Activated B cell treated with CpG ODN at 0.5 μM for 24 hours (primary cell): Measurements from ENCODE around the gene ZBTB17. TPM values are rescaled to one million over a fixed set of nuclear protein-coding genes. Genes with fewer than 3 reads are reported as not detected.
"Not testable (repeated sequence)": the region's sequence is repeated elsewhere in the genome, so short reads cannot be mapped to it uniquely, and the experiment has no call there.

Experiments used
- ATAC-seq: fragments of 200-7000 bp; cut with Tn5 transposase; one replicate; pipeline ENCODE4 v1.10.0; 2021; ENCODE audit warnings: low read depth, mild to moderate bottlenecking, moderate library complexity
- CTCF ChIA-PET: fragments of 350-600 bp; sonication (Branson Sonifier 250); formaldehyde crosslinking; loops from one replicate; lab custom pipeline; 2021; ENCODE audit warnings: antibody characterized with exemption; lab: Charles Lee
- POLR2A ChIA-PET: fragments of 350-600 bp; sonication (Branson Sonifier 250); formaldehyde crosslinking; loops from one replicate; lab custom pipeline; 2021; ENCODE audit warnings: antibody characterized with exemption; lab: Charles Lee
- DNase-seq: peaks from one replicate; pipeline ENCODE4 v3.0.0; 2022
- H3K27ac Mint-ChIP-seq: one replicate; pipeline ENCODE4 v1.8.0; 2020; ENCODE audit warnings: mixed read lengths
- H3K27me3 Mint-ChIP-seq: one replicate; pipeline ENCODE4 v1.8.0; 2021; ENCODE audit warnings: mixed read lengths
- H3K36me3 Mint-ChIP-seq: one replicate; pipeline ENCODE4 v1.8.0; 2021; ENCODE audit warnings: low read depth, mixed read lengths
- H3K4me1 Mint-ChIP-seq: one replicate; pipeline ENCODE4 v1.8.0; 2021; ENCODE audit warnings: mixed read lengths
- H3K4me3 Mint-ChIP-seq: one replicate; pipeline ENCODE4 v1.8.0; 2020; ENCODE audit warnings: mild to moderate bottlenecking, mixed read lengths
- H3K9me3 Mint-ChIP-seq: one replicate; pipeline ENCODE4 v1.8.0; 2020; ENCODE audit warnings: mixed read lengths
- intact Hi-C: fragments of 100-400 bp; cut with micrococcal nuclease; formaldehyde crosslinking; loops from one replicate; pipeline ENCODE4 v1.15.1; 2024
- total RNA-seq: library from RNA; stranded (reverse); gene quantifications from 2 replicates; pipeline ENCODE4 v1.2.3, GENCODE V29; 2022
- TF ChIP-seq, protein P1 (sequence below): fragments of 200-600 bp; IDR thresholded peaks from one replicate; pipeline ENCODE4 v1.8.0; 2022; ENCODE audit warnings: antibody characterized with exemption, mild to moderate bottlenecking

The ZBTB17 gene
- total RNA-seq, 1 donor from 2014 or later, result 121 TPM

DNA sequence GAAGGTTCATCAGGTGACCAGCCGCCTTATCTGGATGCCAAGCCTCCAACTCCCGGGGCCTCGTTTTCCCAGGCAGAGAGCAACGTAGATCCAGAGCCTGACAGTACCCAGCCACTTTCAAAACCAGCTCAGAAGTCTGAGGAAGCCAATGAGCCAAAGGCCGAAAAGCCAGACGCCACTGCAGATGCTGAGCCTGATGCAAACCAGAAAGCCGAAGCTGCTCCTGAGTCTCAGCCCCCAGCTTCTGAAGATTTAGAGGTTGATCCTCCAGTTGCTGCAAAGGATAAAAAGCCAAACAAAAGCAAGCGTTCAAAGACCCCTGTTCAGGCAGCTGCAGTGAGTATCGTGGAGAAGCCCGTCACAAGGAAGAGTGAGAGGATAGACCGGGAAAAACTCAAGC lies 44.5 kb downstream of the ZBTB17 start:
- Mint-ChIP-seq H3K27me3 (no peaks in the 10 kb centered on the region), H3K27ac (no peak overlapping the region), H3K4me1 (no peaks in the 10 kb centered on the region), H3K36me3 (peaks cover 96% of the 10 kb centered on the region), H3K9me3 (no peaks in the 10 kb centered on the region), H3K4me3 (no peak overlapping the region)
- intact Hi-C loops, result no loop called here
- no peak for ATAC-seq
- ChIA-PET POLR2A (no interaction called here), CTCF (interaction anchor here (0.6 kb wide), 1 partner anchor 79 kb away, joined by 3 read pairs; no protein-coding TSS in a partner anchor)
- TF ChIP-seq, protein P1, sequence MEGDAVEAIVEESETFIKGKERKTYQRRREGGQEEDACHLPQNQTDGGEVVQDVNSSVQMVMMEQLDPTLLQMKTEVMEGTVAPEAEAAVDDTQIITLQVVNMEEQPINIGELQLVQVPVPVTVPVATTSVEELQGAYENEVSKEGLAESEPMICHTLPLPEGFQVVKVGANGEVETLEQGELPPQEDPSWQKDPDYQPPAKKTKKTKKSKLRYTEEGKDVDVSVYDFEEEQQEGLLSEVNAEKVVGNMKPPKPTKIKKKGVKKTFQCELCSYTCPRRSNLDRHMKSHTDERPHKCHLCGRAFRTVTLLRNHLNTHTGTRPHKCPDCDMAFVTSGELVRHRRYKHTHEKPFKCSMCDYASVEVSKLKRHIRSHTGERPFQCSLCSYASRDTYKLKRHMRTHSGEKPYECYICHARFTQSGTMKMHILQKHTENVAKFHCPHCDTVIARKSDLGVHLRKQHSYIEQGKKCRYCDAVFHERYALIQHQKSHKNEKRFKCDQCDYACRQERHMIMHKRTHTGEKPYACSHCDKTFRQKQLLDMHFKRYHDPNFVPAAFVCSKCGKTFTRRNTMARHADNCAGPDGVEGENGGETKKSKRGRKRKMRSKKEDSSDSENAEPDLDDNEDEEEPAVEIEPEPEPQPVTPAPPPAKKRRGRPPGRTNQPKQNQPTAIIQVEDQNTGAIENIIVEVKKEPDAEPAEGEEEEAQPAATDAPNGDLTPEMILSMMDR, result no peak
- DNase-seq, result no peak

GRCh38 chr1:15928971-15929965 lies 46.6 kb downstream of the ZBTB17 start:
- ATAC-seq, result no peak
- H3K27ac Mint-ChIP-seq, result no peak overlapping the region
- CTCF ChIA-PET, result interaction anchor here (1.4 kb wide), 1 partner anchor 114 kb away, joined by 3 read pairs; no protein-coding TSS in a partner anchor

GRCh38 chr1:15926448-15926847 lies 49.5 kb downstream of the ZBTB17 start:
- DNase-seq, ATAC-seq, intact Hi-C loops, H3K4me1 Mint-ChIP-seq, H3K27me3 Mint-ChIP-seq, H3K4me3 Mint-ChIP-seq, H3K27ac Mint-ChIP-seq, H3K9me3 Mint-ChIP-seq: not testable (repeated sequence)
- ChIA-PET CTCF (interaction anchor here (1.0 to 1.5 kb wide), 2 partner anchors 111 to 123 kb away, joined by 3 to 4 read pairs; no protein-coding TSS in a partner anchor), POLR2A (interaction anchor here (0.6 to 0.9 kb wide), 2 partner anchors 37 to 48 kb away, joined by 3 read pairs; no protein-coding TSS in a partner anchor)
- peaks cover 88% of the 10 kb centered on the region for H3K36me3 Mint-ChIP-seq

More at GRCh38 chr1:15928971-15929965, 46.6 kb downstream of the ZBTB17 start:
- no peak overlapping the region for H3K4me3 Mint-ChIP-seq
- TF ChIP-seq, protein P1, result no peak
- H3K27me3 Mint-ChIP-seq, result no peaks in the 10 kb centered on the region
- no peaks in the 10 kb centered on the region for H3K9me3 Mint-ChIP-seq
- DNase-seq, result no peak
- POLR2A ChIA-PET, result interaction anchor here (0.6 kb wide), 1 partner anchor 92 kb away, joined by 4 read pairs; no protein-coding TSS in a partner anchor
- H3K4me1 Mint-ChIP-seq, result no peaks in the 10 kb centered on the region
- intact Hi-C loops, result no loop called here
- H3K36me3 Mint-ChIP-seq, result peaks cover 93% of the 10 kb centered on the region

- Mint-ChIP-seq H3K4me3 (no peak overlapping the region), H3K27me3 (no peaks in the 10 kb centered on the region), H3K4me1 (peaks cover 9% of the 10 kb centered on the region), H3K9me3 (no peaks in the 10 kb centered on the region), H3K27ac (no peak overlapping the region), H3K36me3 (peaks cover 80% of the 10 kb centered on the region)
- DNase-seq (no peak), ATAC-seq (no peak)
- TF ChIP-seq, protein P1, result no peak
- ChIA-PET POLR2A (interaction anchor here (0.6 kb wide), 1 partner anchor 105 kb away, joined by 3 read pairs; no protein-coding TSS in a partner anchor), CTCF (no interaction called here)
- intact Hi-C loops, result no loop called here
Observed at GRCh38 chr1:15923241-15923640, 52.7 kb downstream of the ZBTB17 start.

GRCh38 chr1:15918962-15919715 lies 56.8 kb downstream of the ZBTB17 start:
- H3K9me3 Mint-ChIP-seq, result no peaks in the 10 kb centered on the region
- peaks cover 31% of the 10 kb centered on the region for H3K4me1 Mint-ChIP-seq
- POLR2A ChIA-PET, result interaction anchor here (0.7 to 1.5 kb wide), 5 partner anchors 10 to 85 kb away, joined by 3 to 16 read pairs (median 5); partner anchors contain the start of gene SPEN
- ATAC-seq (peak; percentile 70), DNase-seq (no peak)
- intact Hi-C loops, result loop anchor here (5.0 kb wide), 1 partner anchor 37 kb away; no protein-coding TSS in a partner anchor
- TF ChIP-seq, protein P1, result no peak
- CTCF ChIA-PET, result no interaction called here
- peaks cover 81% of the 10 kb centered on the region for H3K36me3 Mint-ChIP-seq
- H3K27me3 Mint-ChIP-seq, result no peaks in the 10 kb centered on the region
- no peak overlapping the region for H3K4me3 Mint-ChIP-seq
- peak overlapping the region; percentile 32 for H3K27ac Mint-ChIP-seq
